Stimulated activated CD4-positive, alpha-beta T cell treated with anti-CD3 and anti-CD28 coated beads, Interleukin-12 subunit alpha, Interleukin-12 subunit beta, amount 100 ng/mL, for 24 hours (primary cell): ENCODE results near the gene MAN2B1.
"Not testable (repeated sequence)": the region's sequence is repeated elsewhere in the genome, so short reads cannot be mapped to it uniquely, and the experiment has no call there.

Experiments used
- DNase-seq, 2 experiments: peaks; one replicate each; pipeline ENCODE4 v3.0.0-alpha.2; 2020; ENCODE audit warnings: low read depth in 2 of 2

Gene MAN2B1

GRCh38 chr19:12657966-12658365 lies 8.6 kb downstream of the MAN2B1 start:
- no peak for DNase-seq

- DNase-seq: peak in 1 of 2 experiments; percentile 33
These were observed 9.5 kb downstream of the MAN2B1 start for GRCh38 chr19:12656899-12657571.

- no peak for DNase-seq
These were observed 11.0 kb downstream of the MAN2B1 start for GRCh38 chr19:12655546-12655945.

GRCh38 chr19:12652219-12652618 lies 14.3 kb downstream of the MAN2B1 start:
- no peak for DNase-seq

GRCh38 chr19:12649941-12650340 lies 16.6 kb downstream of the MAN2B1 start:
- DNase-seq: no peak

GRCh38 chr19:12648088-12648487 lies 18.5 kb downstream of the MAN2B1 start:
- DNase-seq: no peak

- DNase-seq: peak in 1 of 2 experiments; percentile 30
These were observed 19.0 kb downstream of the MAN2B1 start for GRCh38 chr19:12647490-12648071.

GRCh38 chr19:12647047-12647446 lies 19.5 kb downstream of the MAN2B1 start:
- no peak for DNase-seq

- no peak for DNase-seq
These were observed 20.0 kb downstream of the MAN2B1 start for GRCh38 chr19:12646551-12646950.

GRCh38 chr19:12643716-12644115 lies 22.8 kb downstream of the MAN2B1 start:
- not testable (repeated sequence) for DNase-seq

- DNase-seq: no peak
These were observed 24.0 kb downstream of the MAN2B1 start for GRCh38 chr19:12642506-12642905.

- DNase-seq: no peak
These were observed 25.1 kb downstream of the MAN2B1 start for GRCh38 chr19:12641456-12641855.

GRCh38 chr19:12639901-12640613 lies 26.5 kb downstream of the MAN2B1 start:
- peak; percentile 78 to 87 for DNase-seq

GRCh38 chr19:12638611-12639182 lies 27.8 kb downstream of the MAN2B1 start:
- DNase-seq: no peak

- DNase-seq: no peak
These were observed 29.9 kb downstream of the MAN2B1 start for GRCh38 chr19:12636631-12637030.

- DNase-seq: no peak
These were observed 37.3 kb downstream of the MAN2B1 start for GRCh38 chr19:12629215-12629614.

GRCh38 chr19:12628040-12629022 lies 38.2 kb downstream of the MAN2B1 start:
- DNase-seq: no peak

GRCh38 chr19:12626958-12627357 lies 39.6 kb downstream of the MAN2B1 start:
- no peak for DNase-seq

- DNase-seq: no peak
These were observed 43.0 kb downstream of the MAN2B1 start for GRCh38 chr19:12623361-12624031.

- not testable (repeated sequence) for DNase-seq
These were observed 45.1 kb downstream of the MAN2B1 start for GRCh38 chr19:12621253-12622024.
